ENCODE measurements around the gene ESAM. TPM values are rescaled to one million over a fixed set of nuclear protein-coding genes. Genes with fewer than 3 reads are reported as not detected.

Gene ESAM
- total RNA-seq, 1 donor from 2014 or later, result 0.54 TPM

GRCh38 chr11:124804884-124805283, 42.8 kb upstream of the ESAM start:
- no peak overlapping the region for H3K27ac Mint-ChIP-seq (ENCODE audit: unreplicated experiment)
- TF ChIP-seq, protein P1, sequence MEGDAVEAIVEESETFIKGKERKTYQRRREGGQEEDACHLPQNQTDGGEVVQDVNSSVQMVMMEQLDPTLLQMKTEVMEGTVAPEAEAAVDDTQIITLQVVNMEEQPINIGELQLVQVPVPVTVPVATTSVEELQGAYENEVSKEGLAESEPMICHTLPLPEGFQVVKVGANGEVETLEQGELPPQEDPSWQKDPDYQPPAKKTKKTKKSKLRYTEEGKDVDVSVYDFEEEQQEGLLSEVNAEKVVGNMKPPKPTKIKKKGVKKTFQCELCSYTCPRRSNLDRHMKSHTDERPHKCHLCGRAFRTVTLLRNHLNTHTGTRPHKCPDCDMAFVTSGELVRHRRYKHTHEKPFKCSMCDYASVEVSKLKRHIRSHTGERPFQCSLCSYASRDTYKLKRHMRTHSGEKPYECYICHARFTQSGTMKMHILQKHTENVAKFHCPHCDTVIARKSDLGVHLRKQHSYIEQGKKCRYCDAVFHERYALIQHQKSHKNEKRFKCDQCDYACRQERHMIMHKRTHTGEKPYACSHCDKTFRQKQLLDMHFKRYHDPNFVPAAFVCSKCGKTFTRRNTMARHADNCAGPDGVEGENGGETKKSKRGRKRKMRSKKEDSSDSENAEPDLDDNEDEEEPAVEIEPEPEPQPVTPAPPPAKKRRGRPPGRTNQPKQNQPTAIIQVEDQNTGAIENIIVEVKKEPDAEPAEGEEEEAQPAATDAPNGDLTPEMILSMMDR (IDR thresholded peaks at IDR 0.05; ENCODE audit: partially characterized antibody, unreplicated experiment), result no peak
- H3K4me1 Mint-ChIP-seq (ENCODE audit: low read depth, unreplicated experiment), result no peaks in the 10 kb centered on the region
- no peaks in the 10 kb centered on the region for H3K9me3 Mint-ChIP-seq (ENCODE audit: unreplicated experiment)
- peaks cover 3% of the 10 kb centered on the region for H3K27me3 Mint-ChIP-seq (ENCODE audit: unreplicated experiment)
- H3K36me3 Mint-ChIP-seq (ENCODE audit: unreplicated experiment), result peaks cover 6% of the 10 kb centered on the region
- H3K4me3 Mint-ChIP-seq (ENCODE audit: unreplicated experiment), result no peak overlapping the region
- DNase-seq, result no peak

DNA sequence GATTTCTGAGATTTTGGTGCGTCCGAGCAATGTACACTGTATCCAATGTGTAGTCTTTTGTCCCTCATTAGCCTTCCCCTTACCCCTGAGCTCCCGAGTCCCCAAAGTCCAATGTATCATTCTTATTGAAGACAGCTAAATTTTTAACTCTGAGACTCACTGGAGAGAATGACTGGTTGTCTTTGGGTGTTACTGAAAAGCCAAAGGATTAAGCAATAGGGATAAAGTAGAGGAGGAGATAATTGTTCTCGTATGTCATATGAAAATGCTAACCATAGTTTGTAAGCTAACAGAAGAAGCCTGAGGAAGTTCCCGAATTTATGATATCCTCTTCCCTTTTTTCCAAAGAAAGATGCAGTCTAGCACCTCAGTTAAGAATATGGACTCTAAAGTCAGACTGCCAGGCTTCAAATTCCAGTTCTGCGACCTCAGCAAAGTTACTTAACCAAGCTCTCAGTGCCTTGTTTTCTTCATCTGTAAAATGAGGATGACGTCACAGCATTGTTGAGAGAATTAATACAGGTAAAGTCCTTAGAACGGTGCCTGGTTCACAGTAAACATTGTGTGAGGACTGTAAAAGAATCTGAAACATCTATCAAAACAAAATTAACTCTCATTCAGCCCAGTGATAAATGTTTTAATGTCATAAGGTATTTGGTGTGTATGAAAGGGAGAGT, 39.7 kb upstream of the ESAM start:
- peaks cover 7% of the 10 kb centered on the region for H3K4me1 Mint-ChIP-seq (ENCODE audit: low read depth, unreplicated experiment)
- no peaks in the 10 kb centered on the region for H3K9me3 Mint-ChIP-seq (ENCODE audit: unreplicated experiment)
- no peak for DNase-seq
- TF ChIP-seq, protein P1 (IDR thresholded peaks at IDR 0.05; ENCODE audit: partially characterized antibody, unreplicated experiment), result no peak
- no peak overlapping the region for H3K4me3 Mint-ChIP-seq (ENCODE audit: unreplicated experiment)
- H3K27me3 Mint-ChIP-seq (ENCODE audit: unreplicated experiment), result peaks cover 3% of the 10 kb centered on the region
- no peak overlapping the region for H3K27ac Mint-ChIP-seq (ENCODE audit: unreplicated experiment)
- peaks cover 6% of the 10 kb centered on the region for H3K36me3 Mint-ChIP-seq (ENCODE audit: unreplicated experiment)

- H3K27me3 Mint-ChIP-seq (ENCODE audit: unreplicated experiment), result peaks cover 3% of the 10 kb centered on the region
- no peaks in the 10 kb centered on the region for H3K9me3 Mint-ChIP-seq (ENCODE audit: unreplicated experiment)
- TF ChIP-seq, protein P1 (IDR thresholded peaks at IDR 0.05; ENCODE audit: partially characterized antibody, unreplicated experiment), result no peak
Measured at GRCh38 chr11:124801014-124801413, 38.9 kb upstream of the ESAM start.

DNA sequence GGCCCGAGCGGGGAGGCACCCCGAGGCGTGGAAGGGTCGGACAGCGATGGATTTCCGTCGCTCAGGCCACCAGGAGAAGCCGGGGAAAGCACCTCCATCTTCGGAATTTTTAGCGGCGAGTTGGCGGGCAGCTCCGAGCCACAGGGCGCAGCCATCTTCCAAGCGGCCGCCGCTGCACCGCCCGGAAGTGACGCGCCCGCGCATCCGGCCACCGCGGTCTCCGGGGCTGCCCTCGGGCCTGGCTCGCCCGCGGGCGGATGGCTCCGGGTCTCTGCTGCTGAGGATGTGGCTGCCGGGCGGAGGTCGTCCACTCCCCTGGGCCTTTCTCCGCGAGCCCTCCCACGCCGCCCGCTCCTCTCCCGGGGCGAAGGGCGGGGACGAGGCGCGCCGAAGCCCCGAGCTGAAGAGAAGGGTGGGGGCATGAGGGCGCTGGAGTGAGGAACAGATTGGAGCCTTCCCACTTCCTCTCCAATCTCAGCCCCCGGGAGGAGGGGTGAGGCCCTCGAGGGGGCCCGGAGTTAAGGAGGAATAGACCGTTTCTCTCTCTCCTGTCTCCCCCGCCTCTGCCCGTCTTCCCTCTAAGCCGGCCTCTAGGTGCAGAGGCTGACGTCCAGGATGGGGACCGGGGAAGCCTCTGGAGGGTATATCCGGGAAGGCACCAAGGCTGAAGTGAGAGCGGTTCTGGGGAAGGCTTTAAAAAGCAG, 38.3 kb upstream of the ESAM start, which contains the start of gene MSANTD2:
TSS of gene MSANTD2 (minus strand) at position 181 of the 704 bp plus-strand sequence. CDS start at position 155, 26 bp downstream.
- H3K4me3 Mint-ChIP-seq (ENCODE audit: unreplicated experiment), result peak within 1 kb of the TSS; percentile 89
- peaks cover 3% of the 10 kb centered on the region for H3K27me3 Mint-ChIP-seq (ENCODE audit: unreplicated experiment)
- TF ChIP-seq, protein P1 (IDR thresholded peaks at IDR 0.05; ENCODE audit: partially characterized antibody, unreplicated experiment), result no peak

More at GRCh38 chr11:124801014-124801413, 38.9 kb upstream of the ESAM start:
- Mint-ChIP-seq H3K27ac (ENCODE audit: unreplicated experiment) (peak overlapping the region; percentile 87), H3K36me3 (ENCODE audit: unreplicated experiment) (peaks cover 6% of the 10 kb centered on the region), H3K4me1 (ENCODE audit: low read depth, unreplicated experiment) (peaks cover 7% of the 10 kb centered on the region), H3K4me3 (ENCODE audit: unreplicated experiment) (peak overlapping the region; percentile 89)
- DNase-seq, result no peak

More for the DNA sequence above, 38.3 kb upstream of the ESAM start, which contains the start of gene MSANTD2:
- Mint-ChIP-seq H3K27ac (ENCODE audit: unreplicated experiment) (peak within 1 kb of the TSS; percentile 87), H3K9me3 (ENCODE audit: unreplicated experiment) (no peaks in the 10 kb centered on the region), H3K36me3 (ENCODE audit: unreplicated experiment) (peaks cover under 1% of the 10 kb centered on the region), H3K4me1 (ENCODE audit: low read depth, unreplicated experiment) (peaks cover 7% of the 10 kb centered on the region)
- peak; percentile 91 for DNase-seq

Measured in glutamatergic neuron (in vitro differentiated cells).